IMR-90 (cell line): Measurements from ENCODE around the gene MAPRE2. TPM values are rescaled to one million over a fixed set of nuclear protein-coding genes. Genes with fewer than 3 reads are reported as not detected.
A peak's percentile ranks its signal among the peaks of the same experiment; 100 is the strongest.

ENCODE experiments used
- ATAC-seq: fragments of 200-7000 bp; cut with Tn5 transposase; 2 replicates; pipeline ENCODE4 v1.9.1; 2020; ENCODE audit warnings: low read depth, mild to moderate bottlenecking, moderate library complexity
- BruUV-seq: library from RNA; stranded (reverse); fragments of 400-500 nt; replicated peaks from 2 replicates; lab custom pipeline; 2021; lab: Mats Ljungman, UMichigan
- CTCF ChIA-PET: fragments of 300-600 bp; formaldehyde crosslinking; extraction: SDS; loops from one replicate; lab custom pipeline; 2021; ENCODE audit warnings: antibody characterized with exemption; lab: Yijun Ruan, JAX
- POLR2A ChIA-PET: fragments of 300-600 bp; sonication (Branson Sonifier 250); formaldehyde crosslinking; loops from one replicate; lab custom pipeline; 2022; ENCODE audit warnings: antibody characterized with exemption; ENCODE audit not compliant: unreplicated experiment; lab: Charles Lee
- DNase-seq: peaks from one replicate; pipeline ENCODE4 v3.0.0; 2013
- H2AFZ ChIP-seq: replicated peaks from 2 replicates; pipeline ENCODE3; 2013; ENCODE audit warnings: low read length, mild to moderate bottlenecking; ENCODE audit not compliant: poor library complexity
- H2AK5ac ChIP-seq: 2 replicates; pipeline ENCODE4 v1.6.1; 2013; ENCODE audit warnings: low read depth, low read length, inconsistent platforms
- H2AK9ac ChIP-seq: replicated peaks from 2 replicates; pipeline ENCODE3; 2013; ENCODE audit warnings: mild to moderate bottlenecking, low read depth, low read length, moderate library complexity; ENCODE audit not compliant: poor library complexity
- H2BK120ac ChIP-seq: 2 replicates; pipeline ENCODE4 v1.6.1; 2013; ENCODE audit warnings: low read depth, low read length, inconsistent platforms
- H2BK15ac ChIP-seq: 3 replicates; pipeline ENCODE4 v1.6.1; 2013; ENCODE audit warnings: low read depth, low read length, inconsistent platforms
- H2BK20ac ChIP-seq: 2 replicates; pipeline ENCODE4 v1.6.1; 2013; ENCODE audit warnings: low read depth, mild to moderate bottlenecking, inconsistent platforms, low read length, moderate library complexity
- H2BK5ac ChIP-seq: 2 replicates; pipeline ENCODE4 v1.6.1; 2013; ENCODE audit warnings: mild to moderate bottlenecking, low read depth, low read length, inconsistent platforms; ENCODE audit not compliant: poor library complexity, severe bottlenecking
- H3K14ac ChIP-seq: replicated peaks from 2 replicates; pipeline ENCODE4 v1.6.1; 2013; ENCODE audit warnings: low read depth, low read length, inconsistent platforms
- H3K18ac ChIP-seq: 2 replicates; pipeline ENCODE4 v1.6.1; 2013; ENCODE audit warnings: low read depth, low read length, control low read depth
- H3K23ac ChIP-seq: 2 replicates; pipeline ENCODE4 v1.6.1; 2013; ENCODE audit warnings: low read depth, low read length, inconsistent platforms
- H3K27ac ChIP-seq: 2 replicates; pipeline ENCODE4 v1.5.1; 2013; ENCODE audit warnings: mild to moderate bottlenecking, control low read depth, low read length; ENCODE audit not compliant: insufficient read depth
- H3K27me3 ChIP-seq: 2 replicates; pipeline ENCODE4 v1.6.1; 2013; ENCODE audit warnings: low read length; ENCODE audit not compliant: control insufficient read depth, insufficient read depth
- H3K36me3 ChIP-seq: 2 replicates; pipeline ENCODE4 v1.6.1; 2013; ENCODE audit warnings: low read length, mixed read lengths; ENCODE audit not compliant: control insufficient read depth, insufficient read depth
- H3K4ac ChIP-seq: 2 replicates; pipeline ENCODE4 v1.6.1; 2013; ENCODE audit warnings: low read depth, low read length, inconsistent platforms
- H3K4me1 ChIP-seq: 2 replicates; pipeline ENCODE4 v1.6.1; 2013; ENCODE audit warnings: low read length, mixed read lengths; ENCODE audit not compliant: control insufficient read depth, insufficient read depth
- H3K4me2 ChIP-seq: 2 replicates; pipeline ENCODE4 v1.6.1; 2013; ENCODE audit warnings: low read depth, mild to moderate bottlenecking, control low read depth, low read length, moderate library complexity
- H3K4me3 ChIP-seq: 2 replicates; pipeline ENCODE4 v1.5.1; 2013; ENCODE audit warnings: low read depth, mild to moderate bottlenecking, control low read depth, low read length, moderate library complexity; ENCODE audit not compliant: insufficient read depth
- H3K56ac ChIP-seq: 2 replicates; pipeline ENCODE4 v1.6.1; 2013; ENCODE audit warnings: low read length, inconsistent platforms; ENCODE audit not compliant: insufficient read depth; ENCODE audit errors: extremely low read depth
- H3K79me1 ChIP-seq, 2 experiments: 2 replicates each; pipeline ENCODE4 v1.6.1; 2013; ENCODE audit warnings: low read length in 2 of 2, inconsistent platforms in 1 of 2, low read depth in 1 of 2
- H3K9ac ChIP-seq: 2 replicates; pipeline ENCODE4 v1.6.1; 2013; ENCODE audit warnings: low read depth, low read length, control low read depth
- H3K9me1 ChIP-seq: 2 replicates; pipeline ENCODE4 v1.6.1; 2013; ENCODE audit warnings: low read length, inconsistent platforms; ENCODE audit not compliant: insufficient read depth
- H3K9me3 ChIP-seq: 2 replicates; pipeline ENCODE4 v1.6.1; 2013; ENCODE audit warnings: low read length; ENCODE audit not compliant: control insufficient read depth, insufficient read depth
- H4K20me1 ChIP-seq: 2 replicates; pipeline ENCODE4 v1.6.1; 2013; ENCODE audit warnings: low read length, inconsistent platforms; ENCODE audit not compliant: insufficient read depth
- H4K5ac ChIP-seq: 2 replicates; pipeline ENCODE4 v1.6.1; 2013; ENCODE audit warnings: mild to moderate bottlenecking, low read depth, low read length, control low read depth
- H4K8ac ChIP-seq, 2 experiments: 2 replicates each; pipeline ENCODE4 v1.6.1; 2013; ENCODE audit warnings: low read depth in 2 of 2, low read length in 2 of 2, control low read depth in 1 of 2, inconsistent platforms in 1 of 2
- H4K91ac ChIP-seq: 2 replicates; pipeline ENCODE4 v1.6.1; 2013; ENCODE audit warnings: low read depth, low read length, inconsistent platforms; ENCODE audit not compliant: insufficient read depth
- BHLHE40 ChIP-seq: fragments of 150-350 bp; IDR thresholded peaks from 2 replicates; pipeline ENCODE4 v1.6.1; 2016; ENCODE audit warnings: mild to moderate bottlenecking, low read depth, low read length
- CEBPB ChIP-seq: IDR thresholded peaks from 2 replicates; pipeline ENCODE4 v1.6.1; 2012; ENCODE audit warnings: low read depth, low read length, improper control_type of control experiment
- CHD1 ChIP-seq: IDR thresholded peaks from 2 replicates; pipeline ENCODE4 v1.6.1; 2012; ENCODE audit warnings: low read depth, low read length, improper control_type of control experiment
- MXI1 ChIP-seq: IDR thresholded peaks from 2 replicates; pipeline ENCODE4 v1.6.1; 2012; ENCODE audit warnings: low read depth, mild to moderate bottlenecking, low read length, moderate library complexity, borderline replicate concordance
- NFE2L2 ChIP-seq: fragments of 150-350 bp; IDR thresholded peaks from 2 replicates; pipeline ENCODE4 v1.6.1; 2016; ENCODE audit warnings: low read depth, mild to moderate bottlenecking, low read length
- SMC3 ChIP-seq: fragments of 150-350 bp; IDR thresholded peaks from 2 replicates; pipeline ENCODE4 v1.6.1; 2016; ENCODE audit warnings: low read depth, mild to moderate bottlenecking, antibody characterized with exemption, low read length, moderate library complexity
- WGBS, 2 experiments: methylation state at CpG; one replicate each; pipeline versions ENCODE4 v1.1.5 to v1.1.7; 2013; ENCODE audit warnings: missing lambda C conversion rate in 2 of 2; ENCODE audit not compliant: insufficient read length in 1 of 2; ENCODE audit errors: extremely low coverage in 2 of 2; 5-methylcytosine and 5-hydroxymethylcytosine counted together
- dilution Hi-C: fragments of 300-500 bp; cut with HindIII; formaldehyde crosslinking; loops from one replicate; pipeline ENCODE4 v1.14.3; 2018; ENCODE audit warnings: low sequenced_read_pairs; ENCODE audit not compliant: unreplicated experiment
- in situ Hi-C: fragments of 300-500 bp; cut with MboI; formaldehyde crosslinking; loops from 3 replicates; pipeline ENCODE4 v1.14.3; 2019; ENCODE audit warnings: low sequenced_read_pairs, inconsistent platforms, mixed read lengths
- intact Hi-C: fragments of 100-400 bp; cut with micrococcal nuclease; formaldehyde crosslinking; loops from 2 replicates; pipeline ENCODE4 v1.10.0; 2022
- polyA plus RNA-seq, 3 experiments: library from polyadenylated mRNA; depleted of rRNA; stranded (reverse); fragments of >200 nt; gene quantifications; 2 replicates each; pipeline ENCODE4 v1.2.3, GENCODE V29; 2012; ENCODE audit warnings: low replicate concordance in 1 of 3
- total RNA-seq: library from RNA; depleted of rRNA; stranded (reverse); fragments of >200 nt; gene quantifications from 2 replicates; pipeline ENCODE4 v1.2.3, GENCODE V29; 2012

Gene MAPRE2
- total and polyA plus RNA-seq, 2 of the 4 experiments (the other 2 are of a cell fraction), result 19.6 to 23.8 TPM

- TF ChIP-seq CHD1, result no peak
- TF ChIP-seq MXI1, result 0 out of 2 replicates have a peak, but pooled peaks have one; percentile 27
- no peak for TF ChIP-seq BHLHE40
- no peak for TF ChIP-seq CEBPB
- no peak for TF ChIP-seq NFE2L2
- no peak for TF ChIP-seq SMC3
- Histone ChIP-seq H3K56ac (peak overlapping the region; percentile 54; the same call in 1 of the 2 replicates), H3K9me1 (no peaks in the 10 kb centered on the region), H3K23ac (peak overlapping the region; percentile 69), H3K79me1 (0 out of 4 replicates have a peak, but pooled peaks cover 0 to 3% of the 10 kb centered on the region in 2 experiments), H4K91ac (peak overlapping the region; percentile 84; the same call in 1 of the 2 replicates), H3K4me2 (peak overlapping the region; percentile 38; the same call in 1 of the 2 replicates), H3K14ac (peak overlapping the region; percentile 65), H2BK15ac (peak overlapping the region; percentile 85; the same call in 1 of the 3 replicates), H3K4me3 (no peak overlapping the region), H4K8ac (peak overlapping the region; percentile 13 to 87; a peak in 3 of 4 replicates), H3K27ac (peak overlapping the region; percentile 36), H3K9ac (no peak overlapping the region), H2AK5ac (peak overlapping the region; percentile 68; the same call in 1 of the 2 replicates), H2AK9ac (peak overlapping the region; percentile 66), H3K4me1 (peaks cover 10% of the 10 kb centered on the region), H2BK120ac (peak overlapping the region; percentile 89), H3K9me3 (no peaks in the 10 kb centered on the region), H3K18ac (peak overlapping the region; percentile 37; the same call in 1 of the 2 replicates), H2BK20ac (peak overlapping the region; percentile 73), H2BK5ac (peak overlapping the region; percentile 68), H3K4ac (peak overlapping the region; percentile 85), H3K27me3 (no peaks in the 10 kb centered on the region), H3K36me3 (no peaks in the 10 kb centered on the region), H4K5ac (no peak overlapping the region; the same call in 1 of the 2 replicates), H2AFZ (peak overlapping the region; percentile 80), H4K20me1 (no peaks in the 10 kb centered on the region)
- WGBS, 2 experiments, result 80% methylated on average over 1 of the region's 4 CpGs; no CpG with 5 or more reads in 1 of the 2 experiments
- POLR2A ChIA-PET, result interaction anchor here (1.2 kb wide), 1 partner anchor 12 kb away, joined by 3 read pairs; the partner anchor contains the start of gene MAPRE2
- DNase-seq (peak; percentile 69), ATAC-seq (peak; percentile 85)
- CTCF ChIA-PET, result interaction anchor here (0.7 to 1.5 kb wide), 3 partner anchors 13 to 23 kb away, joined by 3 to 8 read pairs (median 3); no protein-coding TSS in a partner anchor
- intact Hi-C loops (loop anchor here (5.0 kb wide), 1 partner anchor 113 kb away; no protein-coding TSS in a partner anchor), dilution Hi-C loops (no loop called here), in situ Hi-C loops (no loop called here)
- no TSS peak for BruUV-seq
Observed at GRCh38 chr18:35029103-35029502, 12.1 kb upstream of the MAPRE2 start.
